Effector CD4-positive, alpha-beta T cell (primary cell): Measurements from ENCODE around the gene RNU1-4.
"Not testable (repeated sequence)": the region's sequence is repeated elsewhere in the genome, so short reads cannot be mapped to it uniquely, and the experiment has no call there.

ENCODE experiments used
- DNase-seq: peaks from one replicate; pipeline ENCODE4 v3.0.0-alpha.2; 2020

RNU1-4 gene

GRCh38 chr1:16732254-16732896, 7.9 kb upstream of the RNU1-4 start:
- not testable (repeated sequence) for DNase-seq

- DNase-seq, result not testable (repeated sequence)
Observed at GRCh38 chr1:16741230-16741629, 914 bp downstream of the RNU1-4 start.

GRCh38 chr1:16747660-16748059, 7.3 kb downstream of the RNU1-4 start:
- DNase-seq, result not testable (repeated sequence)

GRCh38 chr1:16748710-16749109, 8.4 kb downstream of the RNU1-4 start:
- not testable (repeated sequence) for DNase-seq

- DNase-seq, result not testable (repeated sequence)
Observed at GRCh38 chr1:16749910-16750888, 9.9 kb downstream of the RNU1-4 start.

GRCh38 chr1:16752770-16753169, 12.5 kb downstream of the RNU1-4 start:
- not testable (repeated sequence) for DNase-seq

GRCh38 chr1:16755385-16755784, 15.1 kb downstream of the RNU1-4 start:
- DNase-seq, result not testable (repeated sequence)

GRCh38 chr1:16755932-16756331, 15.6 kb downstream of the RNU1-4 start:
- not testable (repeated sequence) for DNase-seq

GRCh38 chr1:16757574-16757973, 17.3 kb downstream of the RNU1-4 start:
- not testable (repeated sequence) for DNase-seq

- DNase-seq, result not testable (repeated sequence)
Observed at GRCh38 chr1:16758060-16758459, 17.7 kb downstream of the RNU1-4 start.

GRCh38 chr1:16759041-16759493, 18.8 kb downstream of the RNU1-4 start:
- DNase-seq, result not testable (repeated sequence)

GRCh38 chr1:16759650-16760455, 19.5 kb downstream of the RNU1-4 start:
- DNase-seq, result not testable (repeated sequence)

GRCh38 chr1:16760456-16760765, 20.1 kb downstream of the RNU1-4 start:
- DNase-seq, result not testable (repeated sequence)

- not testable (repeated sequence) for DNase-seq
Observed at GRCh38 chr1:16760801-16761200, 20.5 kb downstream of the RNU1-4 start.

GRCh38 chr1:16764248-16764819, 24.0 kb downstream of the RNU1-4 start:
- not testable (repeated sequence) for DNase-seq

- not testable (repeated sequence) for DNase-seq
Observed at GRCh38 chr1:16764820-16765655, 24.7 kb downstream of the RNU1-4 start.

- not testable (repeated sequence) for DNase-seq
Observed at GRCh38 chr1:16765731-16766605, 25.7 kb downstream of the RNU1-4 start.

GRCh38 chr1:16766689-16767256, 26.5 kb downstream of the RNU1-4 start:
- not testable (repeated sequence) for DNase-seq

GRCh38 chr1:16770139-16770759, 29.9 kb downstream of the RNU1-4 start:
- not testable (repeated sequence) for DNase-seq
